GM12874 (cell line): ENCODE data around the gene CORO6.

Experiments
- CTCF ChIP-seq: IDR thresholded peaks from 2 replicates; pipeline ENCODE4 v1.5.1; 2011; ENCODE audit warnings: low read depth, mild to moderate bottlenecking, control low read depth, low read length, moderate library complexity; ENCODE audit not compliant: insufficient read depth

The CORO6 gene

GRCh38 chr17:29612404-29613280 lies 10.1 kb downstream of the CORO6 start:
- no peak for TF ChIP-seq CTCF

- no peak for TF ChIP-seq CTCF
Observed at GRCh38 chr17:29612094-29612403, 10.7 kb downstream of the CORO6 start.

DNA sequence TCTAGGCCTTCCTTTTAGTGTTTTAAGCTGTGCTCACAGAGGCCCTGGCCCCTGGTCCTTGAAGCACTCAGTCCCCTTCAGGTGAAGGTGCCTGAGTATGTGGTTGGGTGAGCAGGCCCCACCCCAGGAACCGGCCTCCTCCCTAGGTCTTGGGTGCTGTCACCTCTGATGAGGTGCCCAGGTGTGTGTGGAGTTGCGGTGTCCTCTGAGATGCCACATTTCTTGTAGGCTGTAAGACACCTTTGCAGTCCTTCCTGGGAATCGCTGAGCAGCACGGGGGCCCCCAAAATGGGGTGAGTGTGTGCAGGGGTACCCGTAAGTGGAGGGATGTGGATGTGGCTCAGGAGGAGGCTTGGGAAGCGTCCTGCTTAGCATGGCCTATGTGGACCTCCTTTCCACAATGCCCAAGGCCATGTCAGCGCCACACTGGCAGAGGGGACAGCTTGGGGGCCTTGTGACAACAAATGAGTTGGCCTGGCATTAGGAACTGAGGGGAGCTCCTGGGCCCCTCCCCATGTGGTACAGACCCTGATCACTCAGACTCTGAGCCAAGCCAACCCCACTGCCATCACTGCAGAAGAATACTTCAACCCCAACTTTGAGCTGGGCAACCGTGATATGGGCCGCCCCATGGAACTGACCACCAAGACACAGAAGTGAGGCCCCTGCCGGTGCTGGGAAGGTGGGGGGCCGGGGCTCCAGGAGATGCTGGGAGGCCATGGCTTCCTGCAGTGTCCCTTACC lies 11.2 kb downstream of the CORO6 start:
- TF ChIP-seq CTCF = no peak

DNA sequence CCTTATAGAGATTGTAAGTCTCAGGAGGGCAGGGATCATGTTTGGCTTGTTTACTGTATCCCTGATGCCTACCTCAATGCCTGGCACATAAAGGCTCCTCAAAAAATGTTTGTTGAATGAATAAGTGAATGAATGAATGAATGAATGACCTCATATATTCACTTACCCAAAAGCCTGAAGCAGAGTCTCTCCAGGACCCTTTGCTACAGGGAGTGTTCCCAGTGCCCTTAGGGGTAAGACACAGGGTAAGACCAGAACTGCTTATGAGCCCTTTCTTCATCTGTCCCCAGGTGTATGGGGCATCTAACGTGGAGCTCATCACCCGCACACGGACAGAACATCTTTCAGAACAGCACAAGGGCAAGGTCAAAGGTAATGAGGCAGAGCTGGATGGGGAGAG lies 12.3 kb downstream of the CORO6 start:
- TF ChIP-seq CTCF = no peak

DNA sequence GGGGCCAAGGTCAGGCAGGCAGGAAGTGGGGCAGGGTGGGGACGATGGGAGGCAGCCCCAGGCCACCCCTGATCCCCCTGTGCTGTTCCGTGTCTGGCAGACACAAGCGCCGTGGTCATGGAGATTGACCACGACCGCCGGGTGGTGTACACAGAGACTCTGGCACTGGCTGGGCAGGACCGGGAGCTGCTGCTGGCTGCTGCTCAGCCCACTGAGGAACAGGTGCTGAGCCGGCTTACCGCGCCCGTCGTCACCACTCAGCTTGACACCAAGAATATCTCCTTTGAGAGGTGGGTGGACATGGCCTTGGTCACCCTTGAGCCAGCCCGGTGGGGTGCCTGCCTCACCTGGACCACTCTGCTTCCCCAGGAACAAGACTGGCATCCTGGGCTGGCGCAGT lies 13.7 kb downstream of the CORO6 start:
- TF ChIP-seq CTCF = no peak

DNA sequence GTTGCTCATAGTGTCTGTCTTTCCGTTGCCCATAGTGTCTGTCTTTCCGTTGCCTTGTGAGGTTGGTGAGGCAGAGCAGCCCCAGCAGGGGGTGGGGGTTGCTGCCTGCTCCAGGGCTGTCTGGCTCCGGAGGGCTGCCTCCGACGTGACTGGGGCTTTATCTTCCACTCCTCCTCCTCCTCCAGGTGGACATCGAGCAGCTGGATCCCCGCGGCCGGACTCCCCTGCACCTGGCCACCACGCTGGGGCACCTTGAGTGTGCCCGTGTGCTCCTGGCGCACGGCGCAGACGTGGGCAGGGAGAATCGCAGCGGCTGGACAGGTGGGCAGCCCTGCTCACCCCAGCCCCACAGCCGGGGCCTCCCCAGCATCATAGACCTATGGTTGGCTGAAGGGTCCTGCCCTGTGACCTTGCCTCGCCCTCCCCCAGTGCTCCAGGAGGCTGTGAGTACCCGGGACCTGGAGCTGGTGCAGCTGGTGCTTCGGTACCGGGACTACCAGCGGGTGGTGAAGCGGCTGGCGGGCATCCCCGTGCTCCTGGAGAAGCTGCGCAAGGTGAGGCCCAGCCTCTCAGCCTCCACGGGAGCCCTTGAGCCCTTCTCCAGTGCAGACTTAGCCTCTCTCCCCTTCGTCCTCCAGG lies 15.0 kb downstream of the CORO6 start:
- TF ChIP-seq CTCF = no peak

DNA sequence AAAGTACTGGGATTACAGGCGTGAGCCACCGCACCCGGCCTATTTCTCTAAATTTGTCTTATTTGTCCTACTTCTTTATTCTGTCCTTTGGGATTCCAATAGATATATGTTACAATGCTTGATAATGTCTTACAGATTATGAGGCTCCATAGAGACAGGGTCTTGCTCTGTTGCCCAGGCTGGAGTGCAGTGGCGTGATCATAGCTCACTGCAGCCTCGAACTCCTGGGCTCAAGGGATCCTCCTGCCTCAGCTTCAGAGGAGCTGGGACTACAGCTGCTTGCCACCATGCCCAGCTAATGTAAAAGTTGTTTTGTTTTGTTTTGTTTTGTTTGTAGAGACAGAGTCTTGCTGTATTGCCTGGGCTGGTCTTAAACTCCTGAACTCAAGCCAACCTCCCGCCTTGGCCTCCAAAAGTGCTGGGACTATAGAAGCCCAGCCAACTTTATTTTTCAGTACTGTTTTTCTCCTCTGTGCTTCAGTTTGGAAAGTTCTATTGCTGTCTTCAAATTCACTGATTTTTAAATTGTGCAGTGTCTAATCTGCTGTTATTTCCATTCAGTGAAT lies 19.5 kb downstream of the CORO6 start:
- no peak for TF ChIP-seq CTCF
